Loucy (cell line): ENCODE measurements around the gene CNTNAP2.

Source experiments
- CTCF ChIP-seq: fragments of 200-600 bp; sonication (generic); conservative IDR thresholded peaks from 2 replicates; pipeline ENCODE4 v1.5.1; 2014; ENCODE audit warnings: mild to moderate bottlenecking, antibody characterized with exemption, low read length
- EZH2phosphoT487 ChIP-seq: fragments of 200-600 bp; IDR thresholded peaks from 2 replicates; pipeline ENCODE4 v1.6.1; 2018; ENCODE audit warnings: antibody characterized with exemption, mild to moderate bottlenecking, moderate library complexity, borderline replicate concordance

GRCh38 chr7:146690987-146691386 lies 574.4 kb downstream of the CNTNAP2 start:
- TF ChIP-seq EZH2phosphoT487 (no peak), CTCF (no peak)
